Liver (tissue), 9 donors: Measurements from ENCODE around the gene AKR1C3. TPM values are rescaled to one million over a fixed set of nuclear protein-coding genes. Genes with fewer than 3 reads are reported as not detected.

Source experiments
- DNase-seq: peaks from one replicate; pipeline ENCODE4 v3.0.0-alpha.2; 2017; ENCODE audit warnings: low spot score
- H3K27ac ChIP-seq, 2 donors: one replicate each; pipeline ENCODE4 v1.7.0; 2013; ENCODE audit warnings: inconsistent platforms in 2 of 2, low read length in 2 of 2, control low read depth in 1 of 2, low read depth in 1 of 2, mild to moderate bottlenecking in 1 of 2
- H3K27me3 ChIP-seq, 4 donors: one replicate each; pipeline versions ENCODE4 v1.6.1 to v1.7.0; 2013; ENCODE audit warnings: low read length in 3 of 4, inconsistent platforms in 1 of 4, mild to moderate bottlenecking in 1 of 4, moderate library complexity in 1 of 4; ENCODE audit not compliant: control insufficient read depth in 4 of 4, insufficient read depth in 4 of 4
- H3K36me3 ChIP-seq, 4 donors: one replicate each; pipeline versions ENCODE4 v1.6.1 to v1.7.0; 2013; ENCODE audit warnings: low read length in 3 of 4, mild to moderate bottlenecking in 3 of 4, low read depth in 1 of 4, moderate library complexity in 1 of 4; ENCODE audit not compliant: control insufficient read depth in 4 of 4, insufficient read depth in 3 of 4
- H3K4me1 ChIP-seq, 4 donors: one replicate each; pipeline versions ENCODE4 v1.6.1 to v1.7.0; 2013; ENCODE audit warnings: low read length in 3 of 4, mild to moderate bottlenecking in 3 of 4, moderate library complexity in 1 of 4; ENCODE audit not compliant: control insufficient read depth in 4 of 4, insufficient read depth in 4 of 4
- H3K4me3 ChIP-seq, 3 donors: one replicate each; pipeline versions ENCODE4 v1.6.1 to v1.7.0; 2013; ENCODE audit warnings: low read length in 3 of 3, control low read depth in 1 of 3, low read depth in 1 of 3, mild to moderate bottlenecking in 1 of 3
- H3K9ac ChIP-seq, 2 donors: one replicate each; pipeline ENCODE4 v1.7.0; 2013; ENCODE audit warnings: low read length in 2 of 2, mild to moderate bottlenecking in 2 of 2, moderate library complexity in 2 of 2, control low read depth in 1 of 2, low read depth in 1 of 2
- H3K9me3 ChIP-seq, 4 donors: one replicate each; pipeline versions ENCODE4 v1.6.1 to v1.7.0; 2013; ENCODE audit warnings: low read length in 3 of 4; ENCODE audit not compliant: control insufficient read depth in 4 of 4
- CTCF ChIP-seq: fragments of 150-350 bp; IDR thresholded peaks from 2 replicates; pipeline ENCODE4 v1.5.1; 2017; ENCODE audit warnings: improper control_type of control experiment, low read depth, low read length; ENCODE audit not compliant: missing input control
- EGR1 ChIP-seq, 2 donors: IDR thresholded peaks; 2 replicates each; pipeline ENCODE4 v1.6.1; 2016 to 2018; ENCODE audit warnings: antibody characterized with exemption in 2 of 2, low read depth in 2 of 2
- FOXA1 ChIP-seq: IDR thresholded peaks from 2 replicates; pipeline ENCODE4 v1.6.1; 2016; ENCODE audit warnings: antibody characterized with exemption
- FOXA2 ChIP-seq: IDR thresholded peaks from 2 replicates; pipeline ENCODE4 v1.6.1; 2016; ENCODE audit warnings: antibody characterized with exemption
- GABPA ChIP-seq, 2 donors: IDR thresholded peaks in 1 of 2; conservative IDR thresholded peaks in 1 of 2; 2 replicates each; pipeline ENCODE4 v1.6.1; 2016; ENCODE audit warnings: antibody characterized with exemption in 2 of 2, mild to moderate bottlenecking in 1 of 2, moderate library complexity in 1 of 2
- HNF4A ChIP-seq, 2 donors: conservative IDR thresholded peaks; 2 replicates each; pipeline ENCODE4 v1.6.1; 2016; ENCODE audit warnings: antibody characterized with exemption in 2 of 2, mild to moderate bottlenecking in 2 of 2
- HNF4G ChIP-seq: IDR thresholded peaks from 2 replicates; pipeline ENCODE4 v1.6.1; 2016; ENCODE audit warnings: antibody characterized with exemption
- JUND ChIP-seq, 2 donors: IDR thresholded peaks; 2 replicates each; pipeline ENCODE4 v1.6.1; 2016; ENCODE audit warnings: antibody characterized with exemption in 2 of 2
- MAX ChIP-seq: IDR thresholded peaks from 2 replicates; pipeline ENCODE4 v1.6.1; 2016; ENCODE audit warnings: antibody characterized with exemption
- NR2F2 ChIP-seq: IDR thresholded peaks from 2 replicates; pipeline ENCODE4 v1.6.1; 2016; ENCODE audit warnings: antibody characterized with exemption
- RAD21 ChIP-seq, 2 donors: IDR thresholded peaks; 2 replicates each; pipeline ENCODE4 v1.6.1; 2016; ENCODE audit warnings: antibody characterized with exemption in 2 of 2, mild to moderate bottlenecking in 2 of 2
- RXRA ChIP-seq, 2 donors: IDR thresholded peaks; 2 replicates each; pipeline ENCODE4 v1.6.1; 2017 to 2018; ENCODE audit warnings: antibody characterized with exemption in 2 of 2, mild to moderate bottlenecking in 1 of 2
- SP1 ChIP-seq: IDR thresholded peaks from 2 replicates; pipeline ENCODE4 v1.6.1; 2018; ENCODE audit warnings: antibody characterized with exemption, mild to moderate bottlenecking
- TAF1 ChIP-seq: conservative IDR thresholded peaks from 2 replicates; pipeline ENCODE4 v1.6.1; 2016; ENCODE audit warnings: antibody characterized with exemption, mild to moderate bottlenecking
- YY1 ChIP-seq: IDR thresholded peaks from 2 replicates; pipeline ENCODE4 v1.6.1; 2016; ENCODE audit warnings: antibody characterized with exemption, mild to moderate bottlenecking
- ZBTB33 ChIP-seq: IDR thresholded peaks from 2 replicates; pipeline ENCODE4 v1.6.1; 2016; ENCODE audit warnings: antibody characterized with exemption
- WGBS: extraction: QIAGEN DNeasy Blood & Tissue Kit; methylation state at CpG from one replicate; pipeline ENCODE4 v1.1.7; 2013; 5-methylcytosine and 5-hydroxymethylcytosine counted together
- polyA plus RNA-seq, 2 donors: library from polyadenylated mRNA; stranded (reverse) in 1 of 2; unstranded in 1 of 2; fragments of 200-250 nt in 1 of 2; fragments of >200 nt in 1 of 2; fragmentation: Nextera tagmentation in 1 of 2; extraction: Ambion mirVana in 1 of 2; gene quantifications; one replicate each; pipeline versions ENCODE4 v1.2.1 to v1.2.3, GENCODE V29; 2013 to 2015
- total RNA-seq, 2 donors: library from RNA; depleted of rRNA; stranded (reverse); fragments of >200 nt; gene quantifications; one replicate each; pipeline ENCODE4 v1.2.3, GENCODE V29; 2014
- TF ChIP-seq, protein P1 (sequence below): IDR thresholded peaks from 2 replicates; pipeline ENCODE4 v1.6.1; 2016; ENCODE audit warnings: antibody characterized with exemption, mild to moderate bottlenecking
- TF ChIP-seq, protein P2 (sequence below): IDR thresholded peaks from 2 replicates; pipeline ENCODE4 v1.6.1; 2016; ENCODE audit warnings: antibody characterized with exemption
- donor health status: healthy.
- donor health status: healthy.
- donor health status: healthy.
- donor health status: healthy.
- donor health status: healthy.

Gene AKR1C3
- total and polyA plus RNA-seq, 4 donors, result 65.8 to 292 (median 174) TPM

- no peak for DNase-seq
- WGBS, result 94% methylated on average over 4 of the region's 4 CpGs
- Histone ChIP-seq H3K9ac (no peak overlapping the region), H3K4me3 (no peak overlapping the region), H3K27me3 (no peaks in the 10 kb centered on the region), H3K4me1 (no peaks in the 10 kb centered on the region), H3K36me3 (no peaks in the 10 kb centered on the region), H3K9me3 (no peaks in the 10 kb centered on the region), H3K27ac (no peak overlapping the region)
- no peak for TF ChIP-seq HNF4G
- no peak for TF ChIP-seq TAF1
- TF ChIP-seq, protein P1, sequence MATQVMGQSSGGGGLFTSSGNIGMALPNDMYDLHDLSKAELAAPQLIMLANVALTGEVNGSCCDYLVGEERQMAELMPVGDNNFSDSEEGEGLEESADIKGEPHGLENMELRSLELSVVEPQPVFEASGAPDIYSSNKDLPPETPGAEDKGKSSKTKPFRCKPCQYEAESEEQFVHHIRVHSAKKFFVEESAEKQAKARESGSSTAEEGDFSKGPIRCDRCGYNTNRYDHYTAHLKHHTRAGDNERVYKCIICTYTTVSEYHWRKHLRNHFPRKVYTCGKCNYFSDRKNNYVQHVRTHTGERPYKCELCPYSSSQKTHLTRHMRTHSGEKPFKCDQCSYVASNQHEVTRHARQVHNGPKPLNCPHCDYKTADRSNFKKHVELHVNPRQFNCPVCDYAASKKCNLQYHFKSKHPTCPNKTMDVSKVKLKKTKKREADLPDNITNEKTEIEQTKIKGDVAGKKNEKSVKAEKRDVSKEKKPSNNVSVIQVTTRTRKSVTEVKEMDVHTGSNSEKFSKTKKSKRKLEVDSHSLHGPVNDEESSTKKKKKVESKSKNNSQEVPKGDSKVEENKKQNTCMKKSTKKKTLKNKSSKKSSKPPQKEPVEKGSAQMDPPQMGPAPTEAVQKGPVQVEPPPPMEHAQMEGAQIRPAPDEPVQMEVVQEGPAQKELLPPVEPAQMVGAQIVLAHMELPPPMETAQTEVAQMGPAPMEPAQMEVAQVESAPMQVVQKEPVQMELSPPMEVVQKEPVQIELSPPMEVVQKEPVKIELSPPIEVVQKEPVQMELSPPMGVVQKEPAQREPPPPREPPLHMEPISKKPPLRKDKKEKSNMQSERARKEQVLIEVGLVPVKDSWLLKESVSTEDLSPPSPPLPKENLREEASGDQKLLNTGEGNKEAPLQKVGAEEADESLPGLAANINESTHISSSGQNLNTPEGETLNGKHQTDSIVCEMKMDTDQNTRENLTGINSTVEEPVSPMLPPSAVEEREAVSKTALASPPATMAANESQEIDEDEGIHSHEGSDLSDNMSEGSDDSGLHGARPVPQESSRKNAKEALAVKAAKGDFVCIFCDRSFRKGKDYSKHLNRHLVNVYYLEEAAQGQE, result no peak
- no peak for TF ChIP-seq FOXA1
- TF ChIP-seq, protein P2, sequence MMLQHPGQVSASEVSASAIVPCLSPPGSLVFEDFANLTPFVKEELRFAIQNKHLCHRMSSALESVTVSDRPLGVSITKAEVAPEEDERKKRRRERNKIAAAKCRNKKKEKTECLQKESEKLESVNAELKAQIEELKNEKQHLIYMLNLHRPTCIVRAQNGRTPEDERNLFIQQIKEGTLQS, result no peak
- TF ChIP-seq FOXA2, result no peak
- TF ChIP-seq JUND (IDR thresholded peaks at IDR 0.05), result no peak
- no peak for TF ChIP-seq RXRA (IDR thresholded peaks at IDR 0.05)
- TF ChIP-seq RAD21 (IDR thresholded peaks at IDR 0.05), result no peak
- TF ChIP-seq SP1, result no peak
- no peak for TF ChIP-seq NR2F2
- no peak for TF ChIP-seq YY1
- no peak for TF ChIP-seq ZBTB33
- TF ChIP-seq MAX, result no peak
- TF ChIP-seq EGR1 (IDR thresholded peaks at IDR 0.05; ENCODE audit: low read depth in 2 of 2), result no peak
- TF ChIP-seq CTCF, result no peak
- TF ChIP-seq HNF4A (conservative IDR thresholded peaks at IDR 0.05), result no peak
- no peak for TF ChIP-seq GABPA (IDR thresholded peaks at IDR 0.05 in 1 of 2, conservative IDR thresholded peaks at IDR 0.05 in 1 of 2)
These were observed 15.6 kb upstream of the AKR1C3 start for GRCh38 chr10:5078547-5079180.
